BE2C (cell line): ENCODE results near the gene PLCB4. TPM values are rescaled to one million over a fixed set of nuclear protein-coding genes. Genes with fewer than 3 reads are reported as not detected.

Experiments used
- DNase-seq: peaks from one replicate; pipeline ENCODE4 v3.0.0-alpha.2; 2020
- H3K27me3 ChIP-seq: fragments of 250-450 bp; sonication (Bioruptor Pico); 2 replicates; pipeline ENCODE4 v1.5.1; 2020; ENCODE audit warnings: mild to moderate bottlenecking
- H3K36me3 ChIP-seq: fragments of 250-450 bp; sonication (Bioruptor Pico); 2 replicates; pipeline ENCODE4 v1.5.1; 2020; ENCODE audit warnings: mild to moderate bottlenecking
- H3K4me1 ChIP-seq: fragments of 250-450 bp; sonication (Bioruptor Pico); 2 replicates; pipeline ENCODE4 v1.5.1; 2020
- H3K4me3 ChIP-seq: 2 replicates; pipeline ENCODE4 v1.5.1; 2011; ENCODE audit warnings: low read depth, low read length
- H3K9me3 ChIP-seq: fragments of 250-450 bp; sonication (Bioruptor Pico); 2 replicates; pipeline ENCODE4 v1.5.1; 2020
- polyA plus RNA-seq: library from polyadenylated mRNA; unstranded; fragments of >200 nt; gene quantifications from one replicate; pipeline ENCODE4 v1.2.1, GENCODE V29; 2012; ENCODE audit warnings: low read depth, missing spikeins; ENCODE audit not compliant: insufficient read length, insufficient read depth
- TF ChIP-seq, protein P1 (sequence below): IDR thresholded peaks from 2 replicates; pipeline ENCODE4 v1.5.1; 2012; ENCODE audit warnings: mild to moderate bottlenecking, low read depth, low read length

Gene PLCB4
- 14.4 TPM for polyA plus RNA-seq

DNA sequence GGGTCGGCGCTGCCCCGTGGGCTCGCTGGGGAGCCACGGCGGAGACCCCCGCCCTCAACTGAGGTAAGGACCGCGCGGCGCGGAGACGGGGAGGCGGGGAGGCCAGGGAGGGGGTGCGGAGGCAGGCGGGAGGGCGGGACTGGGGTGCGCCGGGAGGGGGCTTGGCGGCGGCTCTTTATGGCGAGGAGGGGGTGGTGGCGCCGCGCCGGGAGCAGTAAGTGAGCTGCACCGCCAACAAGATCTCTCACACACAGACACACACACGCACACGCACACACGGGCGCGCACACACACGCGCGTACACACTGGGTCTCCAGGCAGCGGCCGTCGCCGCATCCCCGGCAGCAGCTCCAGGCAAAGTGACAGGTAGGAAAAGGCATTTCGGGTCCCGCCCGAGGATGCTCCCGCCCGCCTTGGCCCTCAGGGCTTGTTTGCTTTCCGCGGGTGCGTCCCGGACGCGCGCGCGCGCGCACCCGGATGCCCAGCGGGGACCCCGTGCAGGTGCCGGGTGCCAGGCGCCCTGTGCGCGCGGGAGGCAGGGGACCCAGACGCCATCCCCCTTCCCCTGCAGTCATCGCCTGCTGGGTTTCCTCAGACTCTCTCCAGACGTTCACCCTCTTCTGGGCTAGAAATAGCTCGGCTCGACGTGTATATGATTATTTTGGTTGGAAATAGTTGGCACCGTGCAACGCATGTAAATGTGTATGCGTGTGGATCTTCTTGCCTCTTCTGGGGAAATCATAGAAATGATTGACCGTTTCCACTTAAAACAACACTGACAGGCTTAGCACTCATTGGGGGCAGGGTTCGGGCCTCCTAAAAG is at the start of gene PLCB4:
Gene PLCB4, plus strand, starts transcription at position 247 of the 823 bp plus-strand sequence. CDS start 238,728 bp downstream, outside the sequence.
- Histone ChIP-seq H3K4me1 (peaks cover 17% of the 10 kb centered on the region), H3K4me3 (peak within 1 kb of the TSS; percentile 92), H3K27me3 (no peaks in the 10 kb centered on the region), H3K36me3 (no peaks in the 10 kb centered on the region), H3K9me3 (no peaks in the 10 kb centered on the region)
- TF ChIP-seq, protein P1, sequence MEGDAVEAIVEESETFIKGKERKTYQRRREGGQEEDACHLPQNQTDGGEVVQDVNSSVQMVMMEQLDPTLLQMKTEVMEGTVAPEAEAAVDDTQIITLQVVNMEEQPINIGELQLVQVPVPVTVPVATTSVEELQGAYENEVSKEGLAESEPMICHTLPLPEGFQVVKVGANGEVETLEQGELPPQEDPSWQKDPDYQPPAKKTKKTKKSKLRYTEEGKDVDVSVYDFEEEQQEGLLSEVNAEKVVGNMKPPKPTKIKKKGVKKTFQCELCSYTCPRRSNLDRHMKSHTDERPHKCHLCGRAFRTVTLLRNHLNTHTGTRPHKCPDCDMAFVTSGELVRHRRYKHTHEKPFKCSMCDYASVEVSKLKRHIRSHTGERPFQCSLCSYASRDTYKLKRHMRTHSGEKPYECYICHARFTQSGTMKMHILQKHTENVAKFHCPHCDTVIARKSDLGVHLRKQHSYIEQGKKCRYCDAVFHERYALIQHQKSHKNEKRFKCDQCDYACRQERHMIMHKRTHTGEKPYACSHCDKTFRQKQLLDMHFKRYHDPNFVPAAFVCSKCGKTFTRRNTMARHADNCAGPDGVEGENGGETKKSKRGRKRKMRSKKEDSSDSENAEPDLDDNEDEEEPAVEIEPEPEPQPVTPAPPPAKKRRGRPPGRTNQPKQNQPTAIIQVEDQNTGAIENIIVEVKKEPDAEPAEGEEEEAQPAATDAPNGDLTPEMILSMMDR = no peak
- peak; percentile 77 for DNase-seq

- peaks cover 15% of the 10 kb centered on the region for H3K4me1 ChIP-seq
- H3K27me3 ChIP-seq = no peaks in the 10 kb centered on the region
- H3K9me3 ChIP-seq = no peaks in the 10 kb centered on the region
- DNase-seq = no peak
- H3K4me3 ChIP-seq = no peak overlapping the region
- TF ChIP-seq, protein P1 = no peak
- H3K36me3 ChIP-seq = no peaks in the 10 kb centered on the region
Observed at GRCh38 chr20:9019833-9020232, 49.1 kb upstream of the PLCB4 start.

DNA sequence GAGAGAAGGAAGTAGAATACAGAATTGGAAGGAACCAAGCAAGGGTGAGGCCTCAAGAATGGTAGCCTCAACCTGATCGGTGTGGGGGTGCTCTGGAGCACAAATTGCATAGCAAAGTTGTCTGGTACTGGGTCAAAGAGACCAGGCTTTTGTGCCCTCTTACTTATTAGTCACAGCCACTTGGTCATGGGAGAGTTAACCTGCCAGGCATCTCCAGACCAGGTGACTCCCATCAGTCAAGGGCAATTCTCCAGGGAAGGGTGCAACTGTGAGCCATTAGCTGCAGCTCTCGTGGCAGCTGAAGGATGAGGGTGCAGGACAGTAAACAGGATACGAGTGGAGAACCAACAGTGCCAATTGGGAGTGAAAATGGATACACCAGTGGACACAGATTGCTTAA is 47.7 kb upstream of the PLCB4 start:
- no peaks in the 10 kb centered on the region for H3K9me3 ChIP-seq
- no peak overlapping the region for H3K4me3 ChIP-seq
- TF ChIP-seq, protein P1 = no peak
- no peaks in the 10 kb centered on the region for H3K36me3 ChIP-seq
- peaks cover 15% of the 10 kb centered on the region for H3K4me1 ChIP-seq
- DNase-seq = no peak
- H3K27me3 ChIP-seq = no peaks in the 10 kb centered on the region

- Histone ChIP-seq H3K27me3 (no peaks in the 10 kb centered on the region), H3K36me3 (no peaks in the 10 kb centered on the region), H3K4me3 (no peak overlapping the region), H3K9me3 (no peaks in the 10 kb centered on the region), H3K4me1 (peaks cover 15% of the 10 kb centered on the region)
- no peak for DNase-seq
- TF ChIP-seq, protein P1 = no peak
Observed at GRCh38 chr20:9021699-9022098, 47.2 kb upstream of the PLCB4 start.

DNA sequence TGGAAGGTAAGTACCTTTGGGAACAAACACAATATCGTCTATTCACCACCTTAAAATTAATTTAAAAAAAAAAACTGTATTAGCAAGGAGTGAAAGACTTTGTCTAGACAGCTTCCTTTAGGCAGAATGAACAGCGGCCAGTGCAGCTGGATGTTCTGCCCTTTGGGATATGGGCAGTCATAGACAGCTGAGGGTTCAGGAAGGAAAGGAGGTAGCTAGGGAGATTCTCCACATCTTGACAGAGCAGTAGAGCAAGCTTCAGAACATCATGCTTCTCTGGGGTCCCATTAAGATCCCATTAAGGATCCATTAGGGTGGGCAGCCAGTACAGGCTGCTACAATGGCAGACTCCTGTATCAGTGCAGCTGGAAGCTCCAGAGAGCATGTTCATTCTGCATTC is 46.5 kb upstream of the PLCB4 start:
- Histone ChIP-seq H3K27me3 (no peaks in the 10 kb centered on the region), H3K4me1 (peaks cover 15% of the 10 kb centered on the region), H3K9me3 (no peaks in the 10 kb centered on the region), H3K4me3 (no peak overlapping the region), H3K36me3 (no peaks in the 10 kb centered on the region)
- TF ChIP-seq, protein P1 = no peak
- no peak for DNase-seq

DNA sequence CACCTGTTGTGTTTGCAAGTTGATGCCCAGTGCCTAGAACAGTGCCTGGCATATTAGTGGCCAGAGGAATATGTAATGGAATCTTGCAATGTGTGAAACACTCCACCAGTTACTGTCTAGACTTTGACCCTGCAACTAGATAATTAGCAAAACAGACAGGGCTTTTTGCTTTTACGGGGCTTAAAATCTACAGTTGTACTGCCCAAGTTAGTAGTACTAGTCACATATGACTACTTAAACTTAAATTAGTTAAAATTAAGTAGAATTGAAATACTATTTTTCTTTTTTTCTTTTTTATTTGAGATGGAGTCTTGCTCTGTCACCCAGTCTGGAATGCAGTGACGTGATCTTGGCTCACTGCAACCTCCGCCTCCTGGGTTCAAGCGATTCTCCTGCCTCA is 44.3 kb upstream of the PLCB4 start:
- no peak for DNase-seq
- Histone ChIP-seq H3K4me3 (no peak overlapping the region), H3K9me3 (no peaks in the 10 kb centered on the region), H3K4me1 (peaks cover 15% of the 10 kb centered on the region), H3K36me3 (no peaks in the 10 kb centered on the region), H3K27me3 (no peaks in the 10 kb centered on the region)
- TF ChIP-seq, protein P1 = no peak
